ES-I3 (cell line): ENCODE data around the gene FAM20A.

ENCODE experiments used
- H3K36me3 ChIP-seq: 2 replicates; pipeline ENCODE4 v1.6.1; 2013; ENCODE audit warnings: mild to moderate bottlenecking, low read length, control low read depth, moderate library complexity; ENCODE audit not compliant: insufficient read depth
- H3K4me1 ChIP-seq: 2 replicates; pipeline ENCODE4 v1.6.1; 2013; ENCODE audit warnings: mild to moderate bottlenecking, control low read depth, low read length; ENCODE audit not compliant: insufficient read depth
- H3K9ac ChIP-seq: 2 replicates; pipeline ENCODE4 v1.6.1; 2013; ENCODE audit warnings: low read depth, mild to moderate bottlenecking, low read length, moderate library complexity
- H3K9me3 ChIP-seq: 2 replicates; pipeline ENCODE4 v1.6.1; 2013; ENCODE audit warnings: mild to moderate bottlenecking, low read length, moderate library complexity; ENCODE audit not compliant: control insufficient read depth, insufficient read depth

The FAM20A gene

GRCh38 chr17:68601565-68602288 is 560 bp upstream of the FAM20A start:
- peak overlapping the region; percentile 82 for H3K9ac ChIP-seq

DNA sequence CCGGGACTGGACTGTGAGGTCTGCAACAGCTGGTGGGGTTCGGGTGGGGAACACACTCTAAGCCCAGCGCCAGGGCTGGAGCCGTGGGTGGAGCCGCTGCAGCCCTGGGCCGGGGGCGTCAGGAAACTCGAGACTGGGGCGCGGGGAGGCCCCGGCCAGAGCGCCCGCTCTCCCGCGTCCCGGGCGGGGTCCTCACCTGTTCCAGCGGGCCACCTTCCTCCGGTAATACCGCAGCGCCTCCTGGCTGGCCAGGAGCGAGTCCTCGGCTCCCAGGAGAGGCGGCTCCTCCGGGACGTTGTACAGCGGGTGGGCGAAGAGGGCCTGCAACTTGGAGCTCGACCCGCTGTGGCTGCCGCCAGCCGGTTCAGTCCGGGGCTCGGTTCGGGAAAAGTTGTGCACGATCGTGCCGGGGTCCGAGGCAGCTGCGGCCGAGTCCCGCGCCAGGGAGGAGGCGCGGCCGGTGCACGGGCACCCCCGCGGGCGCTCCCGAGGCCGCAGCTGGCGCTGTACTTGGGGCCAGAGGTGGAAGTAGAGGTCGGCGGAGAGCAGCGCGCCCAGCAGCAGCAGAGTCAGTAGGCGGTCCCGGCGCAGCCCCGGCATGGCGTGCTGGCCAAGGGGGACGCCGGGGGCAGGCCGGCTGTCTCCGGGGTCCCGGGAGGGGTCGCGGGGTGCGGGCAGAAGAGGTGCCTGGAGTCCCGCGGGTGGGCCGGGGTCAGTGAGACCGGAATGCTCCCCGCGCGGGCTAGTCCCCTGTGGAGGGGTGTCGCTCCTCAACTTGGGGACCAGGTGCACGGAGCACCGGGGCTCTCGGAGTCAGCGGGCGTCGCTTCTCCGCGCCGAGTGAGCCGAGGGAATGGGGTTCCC is 868 bp downstream of the FAM20A start:
- Histone ChIP-seq H3K9me3 (no peaks in the 10 kb centered on the region), H3K4me1 (peaks cover 25% of the 10 kb centered on the region), H3K36me3 (no peaks in the 10 kb centered on the region), H3K9ac (peak overlapping the region; percentile 82)

More at GRCh38 chr17:68601565-68602288, 560 bp upstream of the FAM20A start:
- H3K9me3 ChIP-seq = no peaks in the 10 kb centered on the region
- no peaks in the 10 kb centered on the region for H3K36me3 ChIP-seq
- H3K4me1 ChIP-seq = peaks cover 31% of the 10 kb centered on the region

DNA sequence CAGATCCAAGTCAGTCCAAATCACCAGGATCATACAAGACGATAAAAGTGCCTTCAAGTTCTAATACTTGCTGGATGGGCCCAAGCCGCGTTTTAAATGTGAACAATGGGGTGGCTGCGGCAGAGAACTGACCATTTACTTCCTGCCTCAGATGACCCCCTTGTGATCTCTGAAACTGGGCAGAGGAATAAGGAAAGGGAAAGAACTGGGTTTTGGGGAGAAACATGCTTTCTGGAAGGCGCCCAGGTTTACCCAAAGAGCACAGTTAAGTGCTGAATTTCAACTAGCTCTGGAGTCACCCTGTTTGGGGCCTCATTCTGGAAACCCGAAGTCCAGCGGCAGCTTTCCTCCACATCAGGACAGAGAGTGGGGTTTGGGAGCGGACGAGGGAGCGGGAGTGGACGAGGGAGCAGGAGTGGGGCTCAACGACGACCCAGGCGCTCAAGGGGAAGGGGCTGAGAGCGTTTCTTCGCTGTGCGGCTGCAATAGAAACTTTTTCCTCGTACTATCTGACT is 1.6 kb downstream of the FAM20A start:
- Histone ChIP-seq H3K9me3 (no peaks in the 10 kb centered on the region), H3K4me1 (peaks cover 19% of the 10 kb centered on the region), H3K36me3 (no peaks in the 10 kb centered on the region), H3K9ac (peak overlapping the region; percentile 82)

GRCh38 chr17:68599091-68599490 is 2.1 kb downstream of the FAM20A start:
- Histone ChIP-seq H3K36me3 (no peaks in the 10 kb centered on the region; the same call in 1 of the 2 replicates), H3K4me1 (peaks cover 19% of the 10 kb centered on the region), H3K9ac (peak overlapping the region; percentile 82), H3K9me3 (no peaks in the 10 kb centered on the region)

GRCh38 chr17:68598545-68598961 is 2.6 kb downstream of the FAM20A start:
- H3K4me1 ChIP-seq = peaks cover 15% of the 10 kb centered on the region
- H3K36me3 ChIP-seq = no peaks in the 10 kb centered on the region; the same call in 1 of the 2 replicates
- peak overlapping the region; percentile 82 for H3K9ac ChIP-seq
- H3K9me3 ChIP-seq = no peaks in the 10 kb centered on the region

DNA sequence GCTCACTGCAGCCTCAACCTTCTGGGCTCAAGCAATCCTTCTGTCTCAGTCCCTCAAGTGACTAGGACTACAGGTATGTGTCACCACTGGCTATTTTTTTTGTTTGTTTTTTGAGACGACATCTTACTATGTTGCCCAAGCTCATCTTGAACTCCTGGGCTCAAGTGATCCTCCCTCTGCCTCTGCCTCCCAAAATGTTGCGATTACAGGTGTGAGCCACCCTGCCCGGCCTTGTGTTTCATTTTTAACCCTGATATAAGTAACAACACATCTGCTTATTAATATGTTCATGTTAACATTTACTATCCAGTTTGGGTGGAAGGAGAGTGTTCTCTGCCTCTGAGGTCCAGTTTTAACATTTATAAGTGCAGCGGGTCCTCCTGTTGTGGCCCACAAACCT is 3.1 kb downstream of the FAM20A start:
- Histone ChIP-seq H3K4me1 (peaks cover 11% of the 10 kb centered on the region), H3K9ac (no peak overlapping the region; the same call in 1 of the 2 replicates), H3K9me3 (no peaks in the 10 kb centered on the region), H3K36me3 (no peaks in the 10 kb centered on the region; the same call in 1 of the 2 replicates)

DNA sequence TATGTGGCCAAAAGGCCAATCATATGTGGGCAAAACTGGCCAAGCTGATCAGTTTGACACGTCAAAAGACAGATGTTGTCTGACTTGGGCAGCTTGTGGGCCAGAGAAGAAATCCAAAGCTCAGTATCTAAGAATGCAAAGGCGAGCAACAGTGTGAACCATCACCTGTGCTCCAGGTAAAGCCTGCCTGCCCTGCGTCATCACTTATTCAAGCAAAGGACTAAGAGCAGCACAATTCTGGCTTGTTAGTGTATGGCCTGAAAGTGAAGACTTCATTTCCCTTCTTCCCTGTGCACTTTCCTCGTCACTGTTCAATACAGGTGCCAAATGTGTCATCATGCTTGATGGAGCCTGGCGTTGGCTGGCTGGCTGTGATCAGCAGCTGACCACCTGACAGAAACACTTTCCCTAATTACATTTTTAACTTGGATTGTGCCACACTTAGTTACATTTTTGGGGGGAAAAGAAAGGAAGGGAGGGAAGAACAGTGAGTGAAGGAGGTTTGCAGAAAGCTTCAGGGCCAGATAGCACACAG is 4.7 kb downstream of the FAM20A start:
- no peaks in the 10 kb centered on the region for H3K4me1 ChIP-seq
- H3K9me3 ChIP-seq = no peaks in the 10 kb centered on the region
- H3K36me3 ChIP-seq = no peaks in the 10 kb centered on the region; the same call in 1 of the 2 replicates
- no peak overlapping the region for H3K9ac ChIP-seq

DNA sequence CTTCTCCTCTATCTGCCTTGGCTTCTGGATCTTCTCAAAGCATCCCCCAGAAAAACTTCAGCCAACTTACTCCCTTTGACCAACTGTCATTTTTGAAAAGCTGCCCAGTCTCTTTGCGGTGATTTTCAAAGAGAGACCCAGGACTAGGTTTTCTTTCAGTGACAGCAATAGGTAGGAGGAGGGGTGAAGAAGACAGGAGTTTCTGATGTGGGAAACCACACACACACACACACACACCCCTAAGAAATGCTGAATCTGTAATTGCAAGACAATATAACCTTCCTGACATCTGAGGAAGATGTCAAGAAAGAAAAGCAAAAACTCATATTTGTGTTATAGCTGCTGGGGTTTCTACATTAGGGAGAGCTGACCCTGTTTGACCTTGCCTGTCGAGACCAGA is 5.2 kb downstream of the FAM20A start:
- no peaks in the 10 kb centered on the region for H3K4me1 ChIP-seq
- no peak overlapping the region for H3K9ac ChIP-seq
- H3K36me3 ChIP-seq = no peaks in the 10 kb centered on the region; the same call in 1 of the 2 replicates
- no peaks in the 10 kb centered on the region for H3K9me3 ChIP-seq

- H3K9me3 ChIP-seq = no peaks in the 10 kb centered on the region
- no peaks in the 10 kb centered on the region; the same call in 1 of the 2 replicates for H3K36me3 ChIP-seq
- H3K4me1 ChIP-seq = no peaks in the 10 kb centered on the region
- no peak overlapping the region for H3K9ac ChIP-seq
These were observed 5.7 kb downstream of the FAM20A start for GRCh38 chr17:68595496-68595895.

GRCh38 chr17:68594552-68594951 is 6.6 kb downstream of the FAM20A start:
- Histone ChIP-seq H3K4me1 (no peaks in the 10 kb centered on the region), H3K36me3 (no peaks in the 10 kb centered on the region; the same call in 1 of the 2 replicates), H3K9me3 (no peaks in the 10 kb centered on the region), H3K9ac (no peak overlapping the region)

- Histone ChIP-seq H3K9me3 (no peaks in the 10 kb centered on the region), H3K9ac (no peak overlapping the region), H3K36me3 (peaks cover 10% of the 10 kb centered on the region; the same call in 1 of the 2 replicates), H3K4me1 (no peaks in the 10 kb centered on the region)
These were observed 8.2 kb downstream of the FAM20A start for GRCh38 chr17:68592682-68593641.

DNA sequence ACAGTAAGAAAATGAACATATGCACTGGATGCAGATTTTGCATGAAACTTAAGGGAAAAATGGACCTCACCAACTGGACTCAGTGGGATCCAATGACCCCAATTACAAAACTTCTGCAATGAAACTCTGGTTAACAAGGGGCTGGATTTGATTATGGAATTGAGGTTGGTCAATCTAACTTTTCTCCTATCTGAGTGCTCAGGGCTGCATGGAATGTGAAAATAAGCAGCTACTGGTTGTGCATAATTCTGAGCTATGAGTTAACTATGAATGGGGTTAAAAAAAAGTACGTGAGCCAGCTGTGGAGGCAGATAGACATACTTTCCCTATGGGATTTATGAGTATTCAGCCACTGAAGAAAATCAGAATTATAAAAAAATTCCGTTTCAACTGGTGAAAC is 9.2 kb downstream of the FAM20A start:
- Histone ChIP-seq H3K9me3 (no peaks in the 10 kb centered on the region), H3K9ac (no peak overlapping the region), H3K4me1 (no peaks in the 10 kb centered on the region), H3K36me3 (peaks cover 11% of the 10 kb centered on the region; the same call in 1 of the 2 replicates)

- Histone ChIP-seq H3K9ac (no peak overlapping the region), H3K4me1 (no peaks in the 10 kb centered on the region), H3K9me3 (no peaks in the 10 kb centered on the region), H3K36me3 (peaks cover 11% of the 10 kb centered on the region; the same call in 1 of the 2 replicates)
These were observed 9.6 kb downstream of the FAM20A start for GRCh38 chr17:68591583-68591982.
